Measurements from ENCODE around the gene BMX. TPM values are rescaled to one million over a fixed set of nuclear protein-coding genes. Genes with fewer than 3 reads are reported as not detected.

BMX gene
- total RNA-seq, 1 donor from 2014 or later, result not detected

DNA sequence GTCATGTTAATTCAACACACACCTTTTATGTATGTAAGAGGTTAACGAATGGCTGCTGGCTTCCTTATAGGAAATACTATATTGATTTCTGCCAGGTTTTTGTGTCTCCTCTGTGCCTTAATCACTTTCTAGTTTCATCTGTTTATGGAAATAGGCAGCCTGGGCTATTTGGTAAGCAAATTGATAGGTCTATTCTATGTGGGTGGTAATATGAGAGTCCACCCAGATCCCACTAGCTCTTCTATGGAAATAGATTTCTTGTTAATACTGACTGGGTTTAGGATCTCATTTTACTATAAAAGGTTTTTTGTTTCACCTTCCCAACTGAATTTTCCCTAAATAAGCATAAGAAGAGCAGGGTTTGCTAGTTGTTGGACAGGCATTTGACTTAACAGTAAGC, 4.1 kb downstream of the BMX start:
- intact Hi-C loops (cut with micrococcal nuclease), result no loop called here

DNA sequence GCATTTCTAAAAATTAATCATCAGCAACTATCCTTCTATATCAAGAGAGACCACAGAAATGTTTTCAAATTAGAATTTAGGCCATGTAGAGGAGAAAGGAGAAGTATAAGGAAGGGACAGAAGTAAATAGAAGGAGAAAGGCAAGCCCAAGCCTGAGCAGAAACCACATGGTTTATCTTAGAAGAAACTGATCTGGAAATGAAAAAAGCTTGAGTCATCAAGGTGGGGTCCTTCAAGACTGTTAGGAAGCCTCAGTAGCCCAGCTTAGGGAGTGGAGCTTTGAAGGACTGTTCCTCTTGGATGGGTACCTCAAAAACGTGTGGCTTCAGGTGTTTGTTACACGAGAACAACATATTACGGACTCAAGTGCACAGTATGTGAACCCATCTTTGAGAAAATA, 4.5 kb downstream of the BMX start:
- intact Hi-C loops (cut with micrococcal nuclease), result no loop called here

DNA sequence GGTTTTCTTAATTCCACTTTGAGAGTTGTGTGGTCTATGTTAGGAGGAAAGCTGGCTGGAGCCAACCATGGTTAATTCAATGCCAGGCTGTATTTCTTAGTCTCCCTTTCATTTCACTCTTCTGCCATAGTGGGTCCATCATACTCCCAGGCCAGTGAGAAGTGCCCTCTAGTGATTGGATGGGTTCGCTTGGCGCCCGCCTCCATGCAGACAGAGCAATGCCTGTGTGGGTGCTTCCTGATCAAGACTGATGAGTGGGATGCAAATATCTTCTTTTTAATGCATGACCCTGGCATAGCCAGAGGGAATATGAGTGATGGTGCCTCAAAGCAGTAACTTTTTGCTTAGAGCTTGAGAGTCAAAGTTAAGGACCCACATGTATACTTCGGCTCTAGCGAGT, 6.4 kb downstream of the BMX start:
- intact Hi-C loops (cut with micrococcal nuclease), result no loop called here

DNA sequence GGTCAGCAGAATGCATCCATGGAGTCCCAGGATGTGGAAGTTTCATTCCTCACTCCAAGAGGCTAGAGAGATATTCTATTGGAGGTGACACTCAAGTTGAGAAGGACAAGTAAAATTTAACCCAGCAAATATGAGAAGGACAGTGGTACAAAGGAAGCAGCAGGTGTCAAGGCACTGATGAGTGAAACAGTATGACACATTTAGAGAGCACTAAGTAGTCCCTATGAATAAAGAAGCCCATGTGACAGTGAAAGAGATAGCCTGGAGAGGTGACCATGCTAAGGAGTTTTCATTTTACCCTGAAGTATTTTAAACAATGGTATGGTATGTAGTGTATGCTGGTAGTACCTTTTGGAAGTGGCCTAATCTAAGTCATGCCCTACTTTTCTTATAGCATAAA, 9.2 kb downstream of the BMX start:
- intact Hi-C loops (cut with micrococcal nuclease), result no loop called here

DNA sequence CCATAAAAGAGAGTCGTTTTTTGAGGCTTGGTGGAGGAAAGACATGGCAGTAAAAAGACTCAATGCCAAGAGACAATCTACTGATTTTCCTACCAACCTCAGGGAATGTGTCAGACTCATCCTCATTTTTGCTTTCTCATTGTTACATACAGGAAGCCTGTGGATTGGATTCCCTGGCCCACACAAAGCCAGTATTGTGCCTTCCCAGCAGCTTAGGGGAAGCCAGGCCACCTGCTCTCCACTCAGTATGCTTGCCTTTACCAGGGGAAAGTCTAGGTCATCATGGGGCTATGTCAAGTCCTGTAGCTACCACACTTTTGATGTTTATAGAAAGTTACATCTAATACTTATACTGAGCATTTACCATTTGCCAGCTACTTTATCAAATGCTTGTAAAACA, 11.0 kb downstream of the BMX start:
- intact Hi-C loops (cut with micrococcal nuclease), result no loop called here

DNA sequence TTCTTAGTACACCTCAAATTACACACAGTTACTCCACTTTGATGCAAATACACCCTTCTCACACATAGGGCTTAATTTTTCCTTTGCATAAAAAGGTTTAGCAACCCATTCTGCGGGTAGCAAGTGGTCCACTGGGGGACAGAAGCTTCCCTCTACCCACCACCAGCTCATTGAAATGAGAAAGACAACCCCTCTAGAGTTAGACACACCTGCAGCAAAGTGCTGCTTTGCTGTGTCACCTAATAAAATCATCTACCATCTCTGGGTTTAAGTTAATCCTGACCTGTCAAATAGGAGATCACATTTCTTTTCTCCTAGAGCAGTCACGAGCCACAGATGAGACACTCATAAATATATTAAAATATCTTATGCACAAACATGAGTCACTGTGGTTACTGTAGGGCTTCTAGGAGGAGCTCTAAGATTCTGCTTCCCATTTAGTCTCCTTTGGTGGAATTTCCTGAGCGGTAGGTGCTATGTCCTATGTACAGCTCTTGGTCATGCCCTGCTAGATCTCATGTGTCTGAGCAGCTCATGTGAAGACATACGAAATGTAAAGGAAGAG, 11.9 kb downstream of the BMX start:
- intact Hi-C loops (cut with micrococcal nuclease), result no loop called here

DNA sequence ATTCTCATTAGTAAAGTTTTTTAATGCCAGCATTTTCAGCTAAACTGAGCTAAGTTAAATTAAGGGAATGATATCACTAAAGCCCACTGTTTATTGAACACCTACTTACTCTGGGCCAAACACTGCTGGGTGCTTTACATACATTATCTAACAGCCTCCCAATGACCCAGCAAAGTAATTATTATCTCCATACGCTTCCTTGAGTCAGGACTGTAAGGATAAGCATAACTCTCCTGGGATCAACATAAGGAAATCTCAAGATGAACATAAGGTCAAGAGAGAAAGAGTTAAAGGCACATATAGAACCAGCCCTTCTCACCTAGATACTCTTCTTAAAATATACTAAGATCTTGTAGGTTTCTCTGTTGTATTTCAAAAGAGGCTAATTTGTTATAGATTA, 13.7 kb downstream of the BMX start:
- intact Hi-C loops (cut with micrococcal nuclease), result no loop called here

DNA sequence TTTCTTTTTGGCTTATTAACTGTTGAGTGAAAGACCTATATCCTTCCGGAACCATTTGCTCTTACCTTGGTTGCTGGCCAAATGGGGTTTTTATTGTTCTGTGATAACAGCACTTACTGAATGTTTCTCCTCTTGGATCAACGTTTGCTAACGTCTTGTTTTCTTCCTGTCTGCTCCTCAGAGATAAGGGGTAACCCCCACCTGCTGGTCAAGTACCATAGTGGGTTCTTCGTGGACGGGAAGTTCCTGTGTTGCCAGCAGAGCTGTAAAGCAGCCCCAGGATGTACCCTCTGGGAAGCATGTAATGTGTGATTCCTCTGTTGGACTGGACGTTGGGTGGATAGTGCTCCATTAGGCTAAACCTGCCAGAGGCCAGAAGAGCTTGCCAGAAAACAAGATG, 15.3 kb downstream of the BMX start:
- intact Hi-C loops (cut with micrococcal nuclease), result no loop called here

DNA sequence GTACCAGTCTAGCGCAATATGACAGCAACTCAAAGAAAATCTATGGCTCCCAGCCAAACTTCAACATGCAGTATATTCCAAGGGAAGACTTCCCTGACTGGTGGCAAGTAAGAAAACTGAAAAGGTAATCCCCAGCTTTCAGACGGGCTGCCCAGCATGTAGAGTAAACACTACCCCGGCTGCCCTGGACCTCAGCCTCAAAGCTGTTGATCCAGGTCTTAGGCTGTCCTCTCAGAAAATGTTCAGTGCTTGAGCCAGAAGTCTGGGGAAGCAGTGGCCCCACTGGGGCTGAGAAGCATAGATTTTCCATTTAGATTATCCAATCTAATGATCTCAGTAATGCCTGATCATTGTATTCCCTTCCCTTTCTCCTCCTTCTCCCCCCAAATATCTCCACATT, 21.9 kb downstream of the BMX start:
- intact Hi-C loops (cut with micrococcal nuclease), result no loop called here

DNA sequence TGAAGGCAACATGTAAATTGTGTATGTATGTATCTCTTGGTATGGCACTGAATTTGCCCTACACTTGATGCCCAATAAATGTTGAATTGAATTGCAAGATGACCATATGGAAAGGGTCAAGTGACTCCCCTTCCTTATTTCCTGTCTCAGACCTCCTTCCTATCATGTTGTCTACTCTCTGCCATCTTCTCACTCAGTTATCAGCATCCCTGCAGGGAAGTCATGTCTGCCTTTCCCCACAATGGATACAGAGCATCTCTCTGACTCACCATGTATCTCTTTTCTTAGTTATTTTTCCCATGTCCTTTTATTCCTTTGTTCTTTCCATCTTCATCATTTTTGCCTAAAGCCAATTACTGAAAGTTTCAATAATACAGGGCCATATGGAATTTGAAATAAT, 22.5 kb downstream of the BMX start:
- intact Hi-C loops (cut with micrococcal nuclease), result no loop called here

DNA sequence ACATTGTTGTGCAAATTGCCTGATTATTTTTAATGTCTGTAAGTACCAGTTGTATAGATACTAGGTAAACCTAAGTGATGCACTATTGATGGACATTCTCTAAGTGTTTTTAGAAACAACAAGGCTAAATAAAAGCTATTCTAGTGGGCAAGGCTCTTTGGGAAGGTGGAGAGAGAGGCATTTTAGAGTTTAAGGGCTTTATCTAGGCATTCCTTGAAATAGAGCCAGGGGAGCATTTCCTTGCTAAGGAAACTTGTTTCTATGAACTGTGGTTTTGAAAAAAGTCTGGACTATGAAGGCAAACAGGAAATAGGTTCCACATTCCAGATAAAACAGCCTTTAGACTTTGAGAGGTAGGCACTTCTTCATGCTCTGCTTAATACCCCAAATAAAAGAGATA, 23.8 kb downstream of the BMX start:
- intact Hi-C loops (cut with micrococcal nuclease), result no loop called here

DNA sequence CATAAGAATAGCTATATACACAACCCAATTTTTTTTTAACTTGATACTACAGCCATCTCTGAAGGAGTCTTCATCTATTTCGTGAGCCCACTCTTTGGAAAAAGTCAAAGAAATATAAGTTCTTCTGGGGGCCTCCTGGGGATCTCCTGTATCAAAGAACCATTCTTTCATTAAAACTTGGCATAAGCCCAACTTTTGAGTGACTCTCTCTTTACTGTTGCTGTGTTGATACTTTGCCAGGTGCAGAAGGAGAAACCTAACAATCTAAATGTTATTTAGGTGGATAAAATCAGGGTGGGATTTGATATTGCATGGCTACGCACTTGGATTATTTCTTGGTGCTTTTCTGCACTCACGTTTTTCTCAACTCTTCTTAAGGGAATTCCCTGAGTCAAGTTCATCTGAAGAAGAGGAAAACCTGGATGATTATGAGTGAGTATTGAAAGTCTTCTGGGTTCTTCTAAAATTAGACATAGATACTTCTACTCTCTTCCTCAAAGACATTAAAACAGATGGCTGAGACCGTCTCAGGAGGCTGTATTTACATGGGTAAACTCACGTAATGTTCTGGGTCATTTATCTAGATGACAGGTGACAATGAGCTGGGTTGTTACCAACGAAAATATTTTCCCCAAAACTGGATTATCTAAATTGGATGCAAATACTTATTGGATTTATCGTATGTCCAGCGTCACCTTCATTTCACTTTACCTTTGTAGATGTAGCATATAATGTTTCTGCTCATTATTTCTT, 25.2 kb downstream of the BMX start:
- intact Hi-C loops (cut with micrococcal nuclease), result no loop called here

DNA sequence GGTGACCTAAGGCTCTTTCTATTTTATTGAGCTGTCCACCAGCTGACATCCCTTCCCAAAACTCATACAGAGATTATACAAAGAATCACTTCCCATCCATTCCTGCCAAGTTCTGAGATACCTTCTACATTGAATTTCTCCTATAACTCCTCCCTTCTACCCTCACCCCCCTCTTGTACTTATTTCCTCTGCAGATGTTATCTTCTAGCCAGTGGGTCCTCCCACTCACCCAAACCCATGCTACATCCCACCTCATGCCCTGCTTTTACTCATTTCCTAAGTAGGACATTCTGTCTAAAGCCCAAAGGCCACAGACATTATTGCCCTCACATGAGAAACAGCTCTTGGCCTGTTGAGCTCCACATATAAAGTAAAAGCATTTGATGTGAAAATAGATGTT, 28.6 kb downstream of the BMX start:
- intact Hi-C loops (cut with micrococcal nuclease), result no loop called here

DNA sequence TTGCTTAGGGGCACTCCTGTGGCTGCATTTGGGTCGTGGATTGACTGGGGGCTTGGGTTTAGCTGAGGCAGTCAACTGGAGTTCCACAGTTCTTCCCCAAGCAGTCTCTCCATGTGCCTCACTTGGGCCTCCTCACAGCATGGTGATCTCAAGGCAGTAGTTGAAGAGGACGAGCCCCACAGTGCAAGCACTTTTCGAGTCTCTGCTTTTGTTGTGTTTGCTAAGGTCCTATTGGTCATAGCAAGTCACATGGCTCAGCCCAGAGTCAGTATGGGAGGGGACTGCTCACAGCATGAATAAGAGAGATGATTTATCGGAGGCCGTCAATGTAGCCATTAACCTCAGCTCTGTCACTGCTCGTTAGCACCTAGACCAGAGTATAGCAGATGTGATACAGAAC, 29.7 kb downstream of the BMX start:
- intact Hi-C loops (cut with micrococcal nuclease), result no loop called here

DNA sequence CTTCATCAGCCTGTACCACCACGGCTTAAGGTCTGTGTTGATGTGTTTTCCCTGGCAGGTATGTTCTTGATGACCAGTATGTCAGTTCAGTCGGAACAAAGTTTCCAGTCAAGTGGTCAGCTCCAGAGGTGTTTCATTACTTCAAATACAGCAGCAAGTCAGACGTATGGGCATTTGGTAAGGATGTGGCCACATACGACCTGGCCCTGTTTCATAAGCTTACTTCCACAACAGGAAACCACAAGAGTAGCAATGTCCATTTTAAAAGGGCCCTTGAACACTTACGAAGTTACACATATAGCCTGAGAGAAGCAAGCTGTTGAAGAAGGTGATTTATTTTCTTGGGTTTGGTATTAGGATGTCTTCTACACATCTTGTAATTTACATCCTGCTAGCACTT, 46.1 kb downstream of the BMX start:
- intact Hi-C loops (cut with micrococcal nuclease), result no loop called here

DNA sequence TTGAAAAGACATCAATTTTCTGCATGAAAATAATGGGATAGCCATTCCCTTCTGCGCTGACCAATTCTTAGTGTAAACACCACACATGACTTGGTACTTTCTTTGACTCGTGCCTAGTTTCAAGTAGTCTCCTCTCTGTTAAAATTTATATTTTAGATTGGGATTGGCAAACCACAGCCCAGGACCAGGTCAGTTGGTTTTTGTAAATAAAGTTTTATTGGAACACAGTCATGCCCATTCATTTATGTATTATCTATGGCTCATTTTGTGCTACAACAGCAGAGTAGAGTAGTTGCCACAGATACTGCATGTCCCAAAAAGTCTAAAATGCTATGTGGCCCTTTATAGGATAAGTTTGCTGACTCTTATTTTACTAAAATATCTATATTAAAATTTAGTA, 46.7 kb downstream of the BMX start:
- intact Hi-C loops (cut with micrococcal nuclease), result no loop called here

DNA sequence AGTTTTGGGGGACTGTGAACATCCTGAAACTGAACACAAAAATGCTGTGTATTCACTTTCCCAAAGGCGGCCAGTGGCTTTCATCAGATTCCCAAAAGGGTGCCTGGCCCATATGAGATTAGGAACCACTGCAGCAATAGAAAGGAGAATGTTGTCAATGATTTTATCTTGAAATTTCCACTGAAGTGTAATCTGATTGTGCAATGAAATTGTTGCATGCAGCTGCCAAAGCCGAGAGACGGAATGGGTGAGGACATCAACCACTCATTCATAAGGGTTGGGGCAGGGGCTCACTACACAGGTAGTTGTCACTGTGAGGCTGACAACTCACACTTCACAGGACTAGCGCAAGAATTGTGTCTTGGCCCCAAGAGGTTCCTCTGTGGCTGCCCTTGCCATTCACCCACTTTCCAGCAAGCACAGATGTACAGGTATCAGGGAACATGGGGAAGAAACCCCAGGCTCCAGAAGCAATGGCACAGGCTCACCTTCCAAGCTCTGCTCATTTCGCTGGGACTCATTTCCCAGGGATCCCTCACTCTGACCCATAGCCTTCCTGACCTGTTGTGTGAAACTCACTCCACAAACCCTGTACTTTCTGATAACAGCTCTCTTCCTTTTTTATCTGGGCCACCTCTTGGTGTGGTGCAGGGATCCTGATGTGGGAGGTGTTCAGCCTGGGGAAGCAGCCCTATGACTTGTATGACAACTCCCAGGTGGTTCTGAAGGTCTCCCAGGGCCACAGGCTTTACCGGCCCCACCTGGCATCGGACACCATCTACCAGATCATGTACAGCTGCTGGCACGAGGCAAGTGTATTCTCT, 48.8 kb downstream of the BMX start:
- intact Hi-C loops (cut with micrococcal nuclease), result no loop called here

DNA sequence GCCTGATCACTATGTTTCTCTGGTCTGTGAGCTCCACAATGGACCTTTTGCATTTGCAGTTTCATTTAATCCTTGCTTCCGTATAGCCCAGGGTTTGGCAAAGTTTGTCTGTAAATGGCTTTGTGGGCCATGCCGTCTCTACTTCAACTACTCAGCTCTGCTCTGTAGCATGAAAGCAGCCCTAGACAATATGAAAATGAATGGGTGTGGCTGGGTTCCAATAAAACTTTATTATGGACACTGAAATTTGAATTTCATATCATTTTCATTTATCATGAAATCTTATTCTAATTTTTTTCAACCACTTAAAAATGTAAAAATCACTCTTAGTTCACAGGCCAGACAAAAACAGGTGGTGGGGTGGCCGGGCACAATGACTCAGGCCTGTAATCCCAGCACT, 58.6 kb downstream of the BMX start:
- intact Hi-C loops (cut with micrococcal nuclease), result no loop called here

DNA sequence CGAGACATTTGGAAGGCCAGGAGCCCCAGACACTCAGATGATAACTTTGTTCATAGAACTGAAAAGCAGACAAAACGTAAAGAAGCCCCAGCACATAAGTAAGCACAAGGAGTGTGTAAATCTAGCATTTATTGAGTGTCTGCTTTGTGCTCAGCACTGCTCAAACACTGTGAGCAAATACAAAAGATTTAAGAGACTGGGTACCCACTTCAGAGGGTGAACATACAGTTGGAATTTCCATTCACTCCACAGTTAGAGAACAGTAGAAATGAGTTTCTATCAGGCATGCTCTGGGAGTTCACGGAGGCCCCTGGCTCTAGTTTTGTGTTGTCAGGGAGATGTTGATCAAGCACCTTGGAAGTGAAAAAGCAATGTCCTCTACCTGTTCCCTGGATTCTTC, 60.3 kb downstream of the BMX start:
- intact Hi-C loops (cut with micrococcal nuclease), result no loop called here

DNA sequence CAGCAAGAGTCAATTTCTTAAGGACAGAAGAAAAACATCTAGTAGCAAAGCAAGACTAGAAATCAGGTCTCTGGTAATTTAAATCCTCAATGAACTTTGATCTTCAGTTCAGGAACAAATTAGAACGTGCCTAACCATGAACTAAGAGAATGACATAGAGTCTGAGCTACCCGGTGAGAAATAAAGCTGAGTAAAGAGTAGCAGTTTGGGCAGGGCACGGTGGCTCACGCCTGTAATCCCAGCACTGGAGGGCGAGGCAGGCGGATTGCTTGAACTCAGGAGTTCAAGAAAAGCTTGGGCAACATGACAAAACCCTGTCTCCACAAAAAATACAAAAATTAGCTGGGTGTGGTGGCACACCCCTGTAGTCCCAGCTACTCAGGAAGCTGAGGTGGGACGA, 62.4 kb downstream of the BMX start:
- intact Hi-C loops (cut with micrococcal nuclease), result no loop called here

DNA sequence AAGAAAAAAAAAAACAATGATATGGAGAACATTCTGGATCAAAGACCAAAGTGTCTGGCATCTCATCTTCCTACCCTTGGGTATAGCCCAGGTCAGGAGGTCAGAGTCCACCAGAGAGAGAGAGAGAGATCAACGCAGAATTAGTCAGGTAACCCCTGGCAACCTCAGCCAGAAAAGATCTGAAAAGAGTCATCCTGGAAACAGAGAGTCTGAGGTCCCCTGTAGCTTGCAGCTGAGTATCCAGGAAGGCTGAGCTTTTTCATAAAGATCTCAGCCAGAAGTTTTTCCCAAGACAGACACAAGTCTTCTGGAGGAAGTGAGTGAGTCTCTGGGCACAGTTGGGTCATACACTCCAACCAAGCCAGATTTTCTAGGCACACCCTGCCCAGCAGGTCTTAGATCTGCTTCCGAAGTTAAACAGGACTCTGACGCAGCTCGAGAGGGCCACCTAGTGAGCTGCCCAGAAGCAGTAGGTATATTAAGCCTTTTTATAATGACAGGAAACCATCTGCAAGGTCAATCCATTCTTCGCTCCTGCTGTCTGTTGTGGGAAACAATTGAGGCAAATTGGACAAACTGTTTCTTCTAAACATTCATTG, 64.5 kb downstream of the BMX start:
- intact Hi-C loops (cut with micrococcal nuclease), result loop anchor here (1.0 to 5.0 kb wide), 3 partner anchors 66 to 218 kb away; no protein-coding TSS in a partner anchor

DNA sequence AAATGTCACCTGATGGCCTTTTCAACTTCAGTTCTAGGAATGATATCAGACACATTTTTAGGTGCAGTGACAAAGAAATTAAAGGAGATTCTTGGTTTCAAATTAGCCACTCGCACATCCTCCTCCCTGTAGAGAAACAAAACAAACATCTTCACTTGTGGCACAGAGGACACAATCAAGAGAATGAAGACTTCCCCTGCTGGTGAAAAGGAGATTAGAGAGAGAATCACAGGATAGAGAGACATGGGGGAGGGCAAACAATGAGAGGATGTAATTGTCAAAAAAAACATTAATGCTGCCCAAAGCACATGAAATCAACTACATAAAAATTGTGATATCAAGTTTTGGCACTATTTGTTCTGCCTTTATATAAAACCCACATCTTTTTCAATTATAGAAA, 65.6 kb downstream of the BMX start:
- intact Hi-C loops (cut with micrococcal nuclease), result loop anchor here (5.0 kb wide), 1 partner anchor 219 kb away; no protein-coding TSS in a partner anchor
